Fibroblast of lung (primary cell): Measurements from ENCODE around the gene CTTNBP2NL. TPM values are rescaled to one million over a fixed set of nuclear protein-coding genes. Genes with fewer than 3 reads are reported as not detected.

Experiments
- DNase-seq, 2 donors: peaks; one replicate each; pipeline versions ENCODE4 v3.0.0 to v3.0.0-alpha.2; 2010; ENCODE audit warnings: low read depth in 2 of 2
- H2AFZ ChIP-seq: 2 replicates; pipeline ENCODE4 v1.5.1; 2012; ENCODE audit warnings: low read length, control low read depth, inconsistent platforms
- H3K27ac ChIP-seq: 2 replicates; pipeline ENCODE4 v1.5.1; 2011; ENCODE audit warnings: low read length, control low read depth; ENCODE audit not compliant: insufficient read depth
- H3K27me3 ChIP-seq: 2 replicates; pipeline ENCODE4 v1.5.1; 2011; ENCODE audit warnings: mild to moderate bottlenecking, low read length; ENCODE audit not compliant: control insufficient read depth, insufficient read depth
- H3K36me3 ChIP-seq: 2 replicates; pipeline ENCODE4 v1.5.1; 2011; ENCODE audit warnings: low read length; ENCODE audit not compliant: control insufficient read depth, insufficient read depth
- H3K4me1 ChIP-seq: 2 replicates; pipeline ENCODE4 v1.5.1; 2011; ENCODE audit warnings: low read length; ENCODE audit not compliant: control insufficient read depth, insufficient read depth; ENCODE audit errors: extremely low read depth
- H3K4me2 ChIP-seq: 2 replicates; pipeline ENCODE4 v1.5.1; 2011; ENCODE audit warnings: low read length, control low read depth; ENCODE audit not compliant: insufficient read depth; ENCODE audit errors: extremely low read depth
- H3K4me3 ChIP-seq, 4 experiments: fragments of 200-600 bp in 1 of 4; sonication (generic) in 1 of 4; replicated peaks in 1 of 4; 2 replicates each; pipeline ENCODE4 v1.5.1; 2011 to 2016; ENCODE audit warnings: low read length in 4 of 4, low read depth in 3 of 4, mild to moderate bottlenecking in 3 of 4, control low read depth in 2 of 4, inconsistent platforms in 1 of 4, mixed read lengths in 1 of 4; ENCODE audit not compliant: insufficient read depth in 1 of 4; ENCODE audit errors: control extremely low read depth in 1 of 4
- H3K79me2 ChIP-seq: 2 replicates; pipeline ENCODE4 v1.5.1; 2012; ENCODE audit warnings: mild to moderate bottlenecking, low read length, inconsistent platforms; ENCODE audit not compliant: control insufficient read depth, insufficient read depth
- H3K9ac ChIP-seq: 2 replicates; pipeline ENCODE4 v1.5.1; 2011; ENCODE audit warnings: mild to moderate bottlenecking, low read length, control low read depth; ENCODE audit not compliant: insufficient read depth
- H3K9me3 ChIP-seq: 2 replicates; pipeline ENCODE4 v1.5.1; 2012; ENCODE audit warnings: low read depth, low read length; ENCODE audit not compliant: control insufficient read depth, insufficient read depth
- H4K20me1 ChIP-seq: 2 replicates; pipeline ENCODE4 v1.5.1; 2011; ENCODE audit warnings: low read length; ENCODE audit not compliant: control insufficient read depth, insufficient read depth; ENCODE audit errors: extremely low read depth
- CTCF ChIP-seq, 2 donors: IDR thresholded peaks in 1 of 2; conservative IDR thresholded peaks in 1 of 2; 1 replicate in 1 of 2; 2 replicates in 1 of 2; pipeline ENCODE4 v1.5.1; 2011 to 2012; ENCODE audit warnings: low read length in 2 of 2, control low read depth in 1 of 2, inconsistent platforms in 1 of 2, low read depth in 1 of 2, mild to moderate bottlenecking in 1 of 2
- EZH2 ChIP-seq: IDR thresholded peaks from 2 replicates; pipeline ENCODE4 v1.5.1; 2012; ENCODE audit warnings: low read length, control low read depth, mild to moderate bottlenecking; ENCODE audit errors: missing control alignments
- polyA plus RNA-seq, 2 donors: library from polyadenylated mRNA; depleted of rRNA in 1 of 2; stranded (reverse) in 1 of 2; unstranded in 1 of 2; fragments of >200 nt; gene quantifications; 2 replicates each; pipeline ENCODE4 v1.2.1, GENCODE V29; 2011 to 2012; ENCODE audit warnings: missing spikeins in 1 of 2
- total RNA-seq: library from RNA; depleted of rRNA; stranded (reverse); fragments of >200 nt; gene quantifications from 2 replicates; pipeline ENCODE4 v1.2.1, GENCODE V29; 2014

CTTNBP2NL gene
- total and polyA plus RNA-seq, 2 donors (not counting 1 experiment from before 2014, with no cell fraction given), result 18.5 to 26.8 TPM

GRCh38 chr1:112505878-112506277 lies 109.9 kb downstream of the CTTNBP2NL start:
- H3K27me3 ChIP-seq, result peaks cover 27% of the 10 kb centered on the region
- H3K4me2 ChIP-seq, result no peak overlapping the region
- no peaks in the 10 kb centered on the region for H3K36me3 ChIP-seq
- no peaks in the 10 kb centered on the region for H3K9me3 ChIP-seq
- peaks cover 2% of the 10 kb centered on the region for H3K4me1 ChIP-seq
- no peak for TF ChIP-seq CTCF (conservative IDR thresholded peaks at IDR 0.05 in 1 of 2, IDR thresholded peaks at IDR 0.05 in 1 of 2; ENCODE audit: low read depth in 1 of 2, low read length in 2 of 2)
- no peak for TF ChIP-seq EZH2
- H4K20me1 ChIP-seq, result no peaks in the 10 kb centered on the region
- H3K4me3 ChIP-seq, result no peak overlapping the region
- H3K79me2 ChIP-seq, result no peaks in the 10 kb centered on the region
- no peak for DNase-seq
- H3K9ac ChIP-seq, result no peak overlapping the region
- no peak overlapping the region for H2AFZ ChIP-seq
- no peak overlapping the region for H3K27ac ChIP-seq

GRCh38 chr1:112506306-112506705 lies 110.3 kb downstream of the CTTNBP2NL start:
- Histone ChIP-seq H3K4me3 (no peak overlapping the region), H3K4me1 (peaks cover 2% of the 10 kb centered on the region), H3K9ac (no peak overlapping the region), H4K20me1 (no peaks in the 10 kb centered on the region), H3K9me3 (no peaks in the 10 kb centered on the region), H3K36me3 (no peaks in the 10 kb centered on the region), H3K4me2 (no peak overlapping the region), H3K27ac (no peak overlapping the region), H3K79me2 (no peaks in the 10 kb centered on the region), H3K27me3 (peaks cover 27% of the 10 kb centered on the region), H2AFZ (no peak overlapping the region)
- no peak for DNase-seq
- TF ChIP-seq EZH2, result no peak

- Histone ChIP-seq H2AFZ (no peak overlapping the region), H3K9ac (no peak overlapping the region), H3K36me3 (no peaks in the 10 kb centered on the region), H3K27me3 (peaks cover 27% of the 10 kb centered on the region), H3K4me3 (no peak overlapping the region), H3K9me3 (no peaks in the 10 kb centered on the region), H3K79me2 (no peaks in the 10 kb centered on the region), H3K27ac (no peak overlapping the region), H4K20me1 (no peaks in the 10 kb centered on the region), H3K4me1 (peaks cover 2% of the 10 kb centered on the region), H3K4me2 (no peak overlapping the region)
- no peak for TF ChIP-seq EZH2
- no peak for DNase-seq
Observed at GRCh38 chr1:112506731-112507130, 110.7 kb downstream of the CTTNBP2NL start.

- Histone ChIP-seq H4K20me1 (no peaks in the 10 kb centered on the region), H3K79me2 (no peaks in the 10 kb centered on the region), H3K4me3 (no peak overlapping the region), H3K4me1 (peaks cover 2% of the 10 kb centered on the region), H3K27ac (no peak overlapping the region), H3K4me2 (no peak overlapping the region), H3K36me3 (no peaks in the 10 kb centered on the region), H3K9ac (no peak overlapping the region), H3K9me3 (no peaks in the 10 kb centered on the region), H3K27me3 (peaks cover 27% of the 10 kb centered on the region), H2AFZ (no peak overlapping the region)
- TF ChIP-seq EZH2 (no peak), CTCF (conservative IDR thresholded peaks at IDR 0.05 in 1 of 2, IDR thresholded peaks at IDR 0.05 in 1 of 2; ENCODE audit: low read depth in 1 of 2, low read length in 2 of 2) (no peak)
- DNase-seq, result no peak
Observed at GRCh38 chr1:112507336-112507735, 111.3 kb downstream of the CTTNBP2NL start.
